ENCODE measurements around the gene RPA1. TPM values are rescaled to one million over a fixed set of nuclear protein-coding genes. Genes with fewer than 3 reads are reported as not detected.

RPA1 gene
- total and polyA plus RNA-seq, 2 of the 8 experiments (the other 6 are each of a cell fraction or from before 2014, with no cell fraction given): 79.1 to 194 TPM

DNA sequence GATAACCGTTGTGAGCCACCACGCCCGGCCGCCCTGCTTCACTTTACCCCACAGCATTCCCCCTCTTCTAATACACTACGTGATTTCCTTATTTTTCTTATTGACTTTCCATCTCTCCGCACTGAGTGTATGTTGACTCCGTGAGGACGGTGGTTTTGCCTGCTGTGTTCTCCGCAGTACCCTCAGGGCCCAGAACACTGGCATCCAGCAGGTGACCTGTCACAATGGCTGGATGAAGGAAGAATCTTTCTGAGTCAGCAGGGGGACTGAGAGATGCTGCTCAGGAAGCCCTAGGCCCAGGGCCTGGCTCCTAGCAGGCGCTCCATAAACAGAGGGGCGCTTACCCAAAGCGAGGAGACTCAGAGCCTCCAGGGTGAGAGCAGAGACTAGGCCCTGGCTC is 115.8 kb downstream of the RPA1 start:
- no peak overlapping the region for H3K23ac ChIP-seq (ENCODE audit: insufficient read length)
- H2BK5ac ChIP-seq (ENCODE audit: low read depth, low read length): no peak overlapping the region
- no peaks in the 10 kb centered on the region for H3K79me1 ChIP-seq (ENCODE audit: low read depth, low read length)
- H3K27ac ChIP-seq (ENCODE audit: low read depth, low read length): no peak overlapping the region
- H3K18ac ChIP-seq (ENCODE audit: extremely low read depth, low read length): no peak overlapping the region
- DNase-seq (ENCODE audit: low read depth in 1 of 2, low spot score in 2 of 2) (no peak), FAIRE-seq (no peak)
- no peak overlapping the region for H2AFZ ChIP-seq (ENCODE audit: low read length)
- no peaks in the 10 kb centered on the region for H3K79me2 ChIP-seq (ENCODE audit: control insufficient read depth in 1 of 2, insufficient read depth in 2 of 2, low read length in 2 of 2)
- 90% methylated on average over 12 of the region's 12 CpGs; no CpG with 5 or more reads in 1 of the 2 experiments for WGBS, 2 experiments (ENCODE audit: extremely low coverage in 1 of 2, insufficient coverage in 1 of 2, insufficient read length in 1 of 2, insufficient replicate concordance in 2 of 2, low coverage in 1 of 2, low lambda C conversion rate in 2 of 2, missing lambda C conversion rate in 1 of 2)
- H2BK15ac ChIP-seq (ENCODE audit: low read length): no peak overlapping the region
- H3K4me3 ChIP-seq (ENCODE audit: extremely low read depth in 1 of 4, insufficient read depth in 2 of 4, low read depth in 3 of 4, low read length in 4 of 4): no peak overlapping the region
- no peak overlapping the region for H4K91ac ChIP-seq (replicated peaks; ENCODE audit: insufficient read length, low read length)
- no peak overlapping the region for H2AK5ac ChIP-seq (ENCODE audit: low read depth, low read length)
- no peak for TF ChIP-seq GABPA (IDR thresholded peaks at IDR 0.05; ENCODE audit: borderline replicate concordance, insufficient read depth, low read length)
- no peak for TF ChIP-seq KDM4A (IDR thresholded peaks at IDR 0.05; ENCODE audit: low read depth, low read length, severe bottlenecking)
- TF ChIP-seq TAF7 (optimal IDR thresholded peaks at IDR 0.05; ENCODE audit: borderline replicate concordance, low read depth, low read length): no peak
- TF ChIP-seq USF2 (IDR thresholded peaks at IDR 0.05; ENCODE audit: low read length): no peak
- no peak for TF ChIP-seq BRCA1 (IDR thresholded peaks at IDR 0.05; ENCODE audit: low read depth, low read length)
- no peak for TF ChIP-seq EP300 (IDR thresholded peaks at IDR 0.05; ENCODE audit: borderline replicate concordance in 1 of 2, low read depth in 2 of 2, low read length in 2 of 2)
- no peak for TF ChIP-seq POLR2A (IDR thresholded peaks at IDR 0.05; ENCODE audit: control extremely low read depth in 1 of 2, low read depth in 2 of 2, low read length in 2 of 2)
- no peak for TF ChIP-seq KDM5A (IDR thresholded peaks at IDR 0.05; ENCODE audit: low read length)
- TF ChIP-seq CREB1 (IDR thresholded peaks at IDR 0.05): no peak
- TF ChIP-seq BACH1 (IDR thresholded peaks at IDR 0.05; ENCODE audit: low read length): no peak
- no peak for TF ChIP-seq JUN (IDR thresholded peaks at IDR 0.05; ENCODE audit: low read depth, low read length)
- no peak for TF ChIP-seq SAP30 (IDR thresholded peaks at IDR 0.05; ENCODE audit: insufficient read depth, insufficient replicate concordance, low read length)
- no peak for TF ChIP-seq SP1 (IDR thresholded peaks at IDR 0.05; ENCODE audit: low read depth, low read length)
- no peak for TF ChIP-seq CHD2 (IDR thresholded peaks at IDR 0.05; ENCODE audit: low read length)
- peak overlapping the region; percentile 68 for H4K8ac ChIP-seq (ENCODE audit: extremely low read depth, insufficient read depth, low read length)
- H4K5ac ChIP-seq (ENCODE audit: insufficient read length, low read depth, low read length): no peak overlapping the region
- H3K27me3 ChIP-seq (replicated peaks in 1 of 4; ENCODE audit: control insufficient read depth in 3 of 4, extremely low read depth in 1 of 4, insufficient read depth in 3 of 4, low read length in 3 of 4): no peaks in the 10 kb centered on the region; a peak in 1 of 7 replicates
- no peak overlapping the region for H3K56ac ChIP-seq (replicated peaks; ENCODE audit: insufficient read length, low read depth, low read length)
- no peak overlapping the region for H3K4me2 ChIP-seq (ENCODE audit: insufficient read depth in 1 of 2, low read depth in 2 of 2, low read length in 2 of 2)
- peaks cover 0 to 5% of the 10 kb centered on the region in 2 experiments for H4K20me1 ChIP-seq (replicated peaks in 1 of 2; ENCODE audit: control insufficient read depth in 1 of 2, insufficient read depth in 2 of 2, low read length in 2 of 2)
- no peaks in the 10 kb centered on the region for H3K23me2 ChIP-seq (ENCODE audit: low read depth, low read length)
- no peak overlapping the region for H3K9ac ChIP-seq (replicated peaks in 1 of 4; ENCODE audit: extremely low read depth in 1 of 4, low read depth in 3 of 4, low read length in 3 of 4)
- H2BK20ac ChIP-seq (ENCODE audit: low read length): no peak overlapping the region
- H3K4ac ChIP-seq (replicated peaks; ENCODE audit: insufficient read length, low read depth, low read length): no peak overlapping the region
- H3K9me3 ChIP-seq (ENCODE audit: insufficient read depth in 2 of 2, low read depth in 1 of 2, low read length in 1 of 2): no peaks in the 10 kb centered on the region
- no peak overlapping the region for H3K14ac ChIP-seq (ENCODE audit: insufficient read length)
- CTCF ChIA-PET (ENCODE audit: partially characterized antibody): interaction anchor here (0.6 kb wide), 1 partner anchor 82 kb away, joined by 3 read pairs; no protein-coding TSS in a partner anchor
- H2BK12ac ChIP-seq (ENCODE audit: low read depth, low read length): no peak overlapping the region
- no peaks in the 10 kb centered on the region for H3K4me1 ChIP-seq (replicated peaks in 1 of 4; ENCODE audit: control insufficient read depth in 3 of 4, insufficient read depth in 4 of 4, low read length in 3 of 4)
- H2BK120ac ChIP-seq (replicated peaks; ENCODE audit: low read depth, low read length): no peak overlapping the region
- POLR2A ChIA-PET (ENCODE audit: partially characterized antibody): no interaction called here
- no peaks in the 10 kb centered on the region for H3K36me3 ChIP-seq (ENCODE audit: control insufficient read depth in 2 of 4, insufficient read depth in 4 of 4, low read length in 3 of 4)

All from H1 (cell line).